ENCODE measurements around the gene GSK3B.

GRCh38 chr3:119884161-119884557 lies 210.1 kb downstream of the GSK3B start:
- no peak for TF ChIP-seq POLR2A (IDR thresholded peaks at IDR 0.05; ENCODE audit: low read depth, low read length)
- TF ChIP-seq TAF1 (IDR thresholded peaks at IDR 0.05; ENCODE audit: low read depth, low read length): no peak
